Renal cortical epithelial cell (primary cell): ENCODE measurements around the gene UBR3. TPM values are rescaled to one million over a fixed set of nuclear protein-coding genes. Genes with fewer than 3 reads are reported as not detected.
A peak's percentile ranks its signal among the peaks of the same experiment; 100 is the strongest.
"Not testable (repeated sequence)": the region's sequence is repeated elsewhere in the genome, so short reads cannot be mapped to it uniquely, and the experiment has no call there.

Experiments
- DNase-seq: peaks from one replicate; pipeline ENCODE4 v3.0.0-alpha.2; 2011; ENCODE audit warnings: low read depth
- total RNA-seq: library from RNA; depleted of rRNA; stranded (reverse); fragments of >200 nt; gene quantifications from 2 replicates; pipeline ENCODE4 v1.2.3, GENCODE V29; 2014

UBR3 gene, protein sequence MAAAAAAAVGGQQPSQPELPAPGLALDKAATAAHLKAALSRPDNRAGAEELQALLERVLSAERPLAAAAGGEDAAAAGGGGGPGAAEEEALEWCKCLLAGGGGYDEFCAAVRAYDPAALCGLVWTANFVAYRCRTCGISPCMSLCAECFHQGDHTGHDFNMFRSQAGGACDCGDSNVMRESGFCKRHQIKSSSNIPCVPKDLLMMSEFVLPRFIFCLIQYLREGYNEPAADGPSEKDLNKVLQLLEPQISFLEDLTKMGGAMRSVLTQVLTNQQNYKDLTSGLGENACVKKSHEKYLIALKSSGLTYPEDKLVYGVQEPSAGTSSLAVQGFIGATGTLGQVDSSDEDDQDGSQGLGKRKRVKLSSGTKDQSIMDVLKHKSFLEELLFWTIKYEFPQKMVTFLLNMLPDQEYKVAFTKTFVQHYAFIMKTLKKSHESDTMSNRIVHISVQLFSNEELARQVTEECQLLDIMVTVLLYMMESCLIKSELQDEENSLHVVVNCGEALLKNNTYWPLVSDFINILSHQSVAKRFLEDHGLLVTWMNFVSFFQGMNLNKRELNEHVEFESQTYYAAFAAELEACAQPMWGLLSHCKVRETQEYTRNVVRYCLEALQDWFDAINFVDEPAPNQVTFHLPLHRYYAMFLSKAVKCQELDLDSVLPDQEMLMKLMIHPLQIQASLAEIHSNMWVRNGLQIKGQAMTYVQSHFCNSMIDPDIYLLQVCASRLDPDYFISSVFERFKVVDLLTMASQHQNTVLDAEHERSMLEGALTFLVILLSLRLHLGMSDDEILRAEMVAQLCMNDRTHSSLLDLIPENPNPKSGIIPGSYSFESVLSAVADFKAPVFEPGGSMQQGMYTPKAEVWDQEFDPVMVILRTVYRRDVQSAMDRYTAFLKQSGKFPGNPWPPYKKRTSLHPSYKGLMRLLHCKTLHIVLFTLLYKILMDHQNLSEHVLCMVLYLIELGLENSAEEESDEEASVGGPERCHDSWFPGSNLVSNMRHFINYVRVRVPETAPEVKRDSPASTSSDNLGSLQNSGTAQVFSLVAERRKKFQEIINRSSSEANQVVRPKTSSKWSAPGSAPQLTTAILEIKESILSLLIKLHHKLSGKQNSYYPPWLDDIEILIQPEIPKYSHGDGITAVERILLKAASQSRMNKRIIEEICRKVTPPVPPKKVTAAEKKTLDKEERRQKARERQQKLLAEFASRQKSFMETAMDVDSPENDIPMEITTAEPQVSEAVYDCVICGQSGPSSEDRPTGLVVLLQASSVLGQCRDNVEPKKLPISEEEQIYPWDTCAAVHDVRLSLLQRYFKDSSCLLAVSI (N-terminal part only)
- total RNA-seq: 17.7 and 47.9 TPM in 2 replicates

DNA sequence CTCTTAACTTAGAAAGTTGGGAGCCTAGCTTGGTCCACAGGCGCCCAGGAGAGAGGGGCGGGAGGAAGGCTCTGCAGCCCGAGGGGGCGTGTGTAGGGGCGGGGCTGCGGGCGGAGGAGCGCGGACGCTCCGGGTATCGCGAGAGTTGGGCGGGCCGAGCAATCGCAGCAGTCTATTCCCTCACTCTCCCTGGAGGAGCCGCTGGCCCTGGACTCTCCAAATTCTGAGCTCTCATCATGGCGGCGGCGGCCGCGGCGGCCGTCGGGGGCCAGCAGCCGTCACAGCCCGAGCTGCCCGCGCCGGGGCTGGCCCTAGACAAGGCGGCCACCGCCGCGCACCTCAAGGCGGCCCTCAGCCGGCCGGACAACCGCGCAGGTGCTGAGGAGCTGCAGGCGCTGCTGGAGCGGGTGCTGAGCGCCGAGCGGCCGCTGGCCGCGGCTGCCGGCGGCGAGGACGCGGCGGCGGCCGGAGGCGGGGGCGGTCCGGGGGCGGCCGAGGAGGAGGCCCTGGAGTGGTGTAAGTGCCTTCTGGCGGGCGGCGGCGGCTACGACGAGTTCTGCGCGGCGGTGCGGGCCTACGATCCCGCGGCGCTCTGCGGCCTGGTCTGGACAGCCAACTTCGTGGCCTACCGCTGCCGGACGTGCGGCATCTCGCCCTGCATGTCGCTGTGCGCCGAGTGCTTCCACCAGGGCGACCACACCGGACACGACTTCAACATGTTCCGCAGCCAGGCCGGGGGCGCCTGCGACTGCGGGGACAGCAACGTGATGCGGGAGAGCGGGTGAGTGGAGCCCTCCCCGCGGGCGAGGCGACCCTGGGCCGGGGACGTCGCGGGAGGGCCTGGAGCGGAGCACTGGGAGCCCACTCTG lies at the start of gene UBR3:
Gene UBR3, plus strand, starts transcription at position 183 of the 869 bp plus-strand sequence. Its CDS starts 54 bp downstream, at position 237.
- DNase-seq: peak; percentile 77

DNA sequence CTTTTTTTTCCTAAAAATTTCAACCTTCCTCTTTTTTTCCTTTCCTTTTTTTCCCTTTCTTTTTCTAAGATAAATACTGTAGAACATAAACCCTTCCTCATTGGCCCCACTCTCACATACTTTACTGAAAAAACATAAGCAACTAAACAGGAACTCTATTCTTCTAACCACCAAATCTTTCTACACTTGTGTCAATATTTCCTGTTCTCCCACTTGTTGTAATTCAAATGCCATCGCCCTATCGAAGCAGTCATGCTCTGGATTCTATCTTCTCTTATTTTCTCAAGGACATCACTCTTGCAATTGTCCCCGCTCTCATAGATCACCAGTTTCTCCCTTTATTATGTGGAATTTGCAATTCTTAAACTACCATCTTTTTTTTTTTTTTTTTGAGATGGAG lies 48.8 kb upstream of the UBR3 start:
- DNase-seq: no peak

- DNase-seq: no peak
Measured at GRCh38 chr2:169781249-169782013, 45.8 kb upstream of the UBR3 start.

DNA sequence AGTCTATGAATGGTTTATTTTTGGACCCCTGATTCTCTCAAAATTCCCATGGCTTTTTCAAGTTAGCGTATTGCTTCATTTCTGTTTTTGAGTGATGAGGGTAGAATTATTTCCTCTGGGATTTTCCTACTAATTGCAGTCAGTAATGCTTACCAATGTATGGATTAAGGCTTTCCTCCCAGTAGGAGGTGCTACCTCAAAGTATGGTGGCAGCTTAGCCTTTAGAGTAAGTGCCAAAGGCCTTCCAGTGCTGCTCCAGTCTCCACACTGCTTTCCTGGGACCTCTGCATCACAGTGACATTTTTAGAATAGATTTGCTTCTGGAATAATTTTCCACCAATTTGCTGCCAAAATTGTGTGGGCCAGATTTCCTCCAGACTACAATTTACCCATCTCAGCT lies 44.7 kb upstream of the UBR3 start:
- no peak for DNase-seq

DNA sequence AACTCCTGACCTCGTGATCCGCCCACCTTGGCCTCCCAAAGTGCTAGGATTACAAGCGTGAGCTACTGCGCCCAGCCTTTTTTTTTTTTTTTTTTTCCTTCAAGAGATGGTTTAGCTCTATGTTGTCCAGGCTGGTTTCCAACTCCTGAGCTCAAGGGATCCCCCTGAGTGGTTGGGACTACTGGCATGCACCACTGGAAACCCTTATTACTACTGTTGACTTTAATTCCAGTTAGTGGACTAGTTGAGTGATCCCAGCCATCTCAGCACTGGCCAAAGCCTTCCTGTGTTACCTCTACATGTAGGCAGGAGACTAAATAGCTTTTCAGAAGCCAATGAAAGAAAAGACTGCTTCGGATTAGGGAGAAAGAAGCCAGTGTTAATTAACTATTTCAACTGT lies 36.7 kb upstream of the UBR3 start:
- no peak for DNase-seq

- DNase-seq: no peak
Measured at GRCh38 chr2:169795181-169795580, 32.1 kb upstream of the UBR3 start.

DNA sequence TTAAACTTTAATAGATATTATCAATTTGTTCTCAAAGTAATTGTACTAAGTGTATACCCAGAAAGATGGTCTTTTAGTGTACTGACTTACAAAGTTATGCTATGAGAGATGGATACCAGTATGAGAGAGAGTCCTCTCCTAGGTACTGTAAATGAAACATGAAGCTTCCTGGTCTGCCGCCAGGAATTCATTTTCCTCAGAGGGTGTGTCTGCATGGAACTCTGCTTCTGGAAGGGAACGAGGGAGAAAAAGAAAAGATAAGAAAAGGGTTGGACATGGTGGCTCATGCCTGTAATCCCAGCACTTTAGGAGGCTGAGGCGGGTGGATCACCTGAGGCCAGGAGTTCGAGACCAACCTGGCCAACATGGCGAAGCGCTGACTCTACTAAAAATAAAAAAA lies 30.8 kb upstream of the UBR3 start:
- DNase-seq: no peak

GRCh38 chr2:169797601-169798000 lies 29.7 kb upstream of the UBR3 start:
- DNase-seq: no peak

- no peak for DNase-seq
Measured at GRCh38 chr2:169798397-169798717, 28.9 kb upstream of the UBR3 start.

- DNase-seq: peak; percentile 86
Measured at GRCh38 chr2:169798718-169799592, 28.3 kb upstream of the UBR3 start, which contains the start of gene SSB. Gene SSB, plus strand, starts transcription at chr2:169798871. Its CDS starts 2,090 bp downstream, at chr2:169800961.

GRCh38 chr2:169803480-169803879 lies 23.8 kb upstream of the UBR3 start:
- DNase-seq: no peak

- DNase-seq: no peak
Measured at GRCh38 chr2:169806586-169806985, 20.7 kb upstream of the UBR3 start.

- DNase-seq: no peak
Measured at GRCh38 chr2:169808221-169808620, 19.0 kb upstream of the UBR3 start.

GRCh38 chr2:169815849-169816248 lies 11.4 kb upstream of the UBR3 start:
- peak; percentile 91 for DNase-seq

- DNase-seq: not testable (repeated sequence)
Measured at GRCh38 chr2:169816961-169817360, 10.3 kb upstream of the UBR3 start.

DNA sequence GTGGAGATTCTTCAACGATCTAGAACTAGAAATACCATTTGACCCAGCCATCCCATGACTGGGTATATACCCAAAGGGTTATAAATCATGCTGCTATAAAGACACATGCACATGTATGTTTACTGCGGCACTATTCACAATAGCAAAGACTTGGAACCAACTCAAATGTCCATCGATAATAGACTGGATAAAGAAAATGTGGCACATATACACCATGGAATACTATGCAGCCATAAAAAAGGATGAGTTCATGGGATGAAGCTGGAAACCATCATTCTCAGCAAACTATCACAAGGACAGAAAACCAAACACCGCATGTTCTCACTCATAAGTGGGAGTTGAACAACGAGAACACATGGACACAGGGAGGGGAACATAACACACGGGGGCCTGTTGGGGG lies 9.9 kb upstream of the UBR3 start:
- DNase-seq: not testable (repeated sequence)

DNA sequence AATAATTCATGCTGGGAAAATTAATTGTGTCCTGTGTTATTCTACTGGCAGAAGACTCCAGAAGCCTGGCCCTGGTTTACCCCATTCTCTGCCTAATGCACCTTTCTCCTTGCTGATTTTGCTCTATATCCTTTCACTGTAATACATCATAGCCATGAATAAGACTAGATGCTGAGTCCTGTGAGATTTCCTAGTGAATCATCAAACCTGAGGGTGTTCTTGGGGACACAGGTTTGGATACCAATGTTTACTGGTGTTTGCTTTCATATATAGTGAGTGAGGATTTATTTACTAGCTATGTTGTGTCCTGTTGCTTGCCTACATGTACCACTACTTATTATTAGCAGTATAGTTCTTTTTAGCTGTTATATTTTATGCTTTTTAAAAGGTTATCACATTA lies 9.0 kb upstream of the UBR3 start:
- peak; percentile 46 for DNase-seq

- DNase-seq: peak; percentile 39
Measured at GRCh38 chr2:169819106-169819505, 8.1 kb upstream of the UBR3 start.

DNA sequence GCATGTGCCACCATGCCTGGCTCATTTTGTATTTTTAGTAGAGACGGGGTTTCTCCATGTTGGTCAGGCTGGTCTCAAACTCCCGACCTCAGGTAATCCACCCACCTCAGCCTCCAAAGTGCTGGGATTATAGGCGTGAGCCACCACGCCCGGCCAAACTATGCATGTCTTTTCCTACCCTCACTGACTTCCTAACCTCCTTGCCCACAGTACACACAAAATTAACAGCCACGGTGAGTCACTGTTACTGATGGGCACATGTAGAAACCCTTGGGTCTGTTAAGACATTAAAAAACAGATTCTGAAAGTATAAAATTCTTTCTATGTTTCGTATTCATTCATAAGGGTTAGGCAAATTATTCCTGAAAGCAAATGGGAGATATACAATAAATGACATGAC lies 7.2 kb upstream of the UBR3 start:
- DNase-seq: peak; percentile 89
